HL-60/S4 treated with retinoic acid at 250 ng/mL for 4 days and 3 days (cell line): ENCODE data around the gene S100A9.
"Not testable (repeated sequence)": the region's sequence is repeated elsewhere in the genome, so short reads cannot be mapped to it uniquely, and the experiment has no call there.

Experiments used
- in situ Hi-C: fragments of 300-500 bp; cut with MboI; formaldehyde crosslinking; loops from 2 replicates; pipeline ENCODE4 v1.7.0; 2022; ENCODE audit warnings: low sequenced_read_pairs

S100A9 gene

DNA sequence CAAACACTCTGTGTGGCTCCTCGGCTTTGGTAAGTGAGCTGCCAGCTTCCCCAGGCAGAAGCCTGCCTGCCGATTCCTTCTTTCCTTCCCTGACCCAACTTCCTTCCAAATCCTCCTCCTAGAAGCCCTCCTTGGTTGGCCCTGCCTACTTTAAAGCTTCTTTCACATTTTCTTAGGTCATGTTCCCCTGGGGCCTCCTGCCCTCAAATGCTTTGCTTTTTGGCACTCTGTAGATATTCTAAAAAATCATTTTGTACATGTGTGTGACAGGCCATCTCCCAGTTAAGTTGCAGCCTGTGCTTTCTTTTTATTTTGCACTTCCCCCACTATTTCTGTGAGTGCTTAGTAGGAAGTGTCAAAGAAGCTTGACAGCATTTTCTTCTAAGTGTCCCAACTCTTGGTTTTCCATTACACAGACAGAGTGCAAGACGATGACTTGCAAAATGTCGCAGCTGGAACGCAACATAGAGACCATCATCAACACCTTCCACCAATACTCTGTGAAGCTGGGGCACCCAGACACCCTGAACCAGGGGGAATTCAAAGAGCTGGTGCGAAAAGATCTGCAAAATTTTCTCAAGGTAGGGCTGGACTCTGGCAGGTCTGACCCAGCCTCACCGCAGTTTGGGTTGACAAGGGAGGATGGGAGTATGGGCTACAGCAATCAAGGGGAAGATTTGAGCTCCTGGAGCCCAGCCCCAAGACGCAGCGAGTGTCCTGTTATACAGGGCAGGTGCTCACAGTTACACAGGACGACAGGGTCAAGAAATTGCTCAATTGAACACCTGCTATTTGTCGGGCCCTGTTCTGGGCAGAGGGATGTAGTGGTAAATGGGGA, at the start of gene S100A9:
Gene S100A9 (plus strand): TSS at position 2 of the 838 bp plus-strand sequence. CDS start 430 bp downstream, at position 432.
- in situ Hi-C loops, result loop anchor here (25.0 kb wide), 1 partner anchor 629 kb away; the partner anchor contains the start of genes JTB, RAB13 and RPS27

DNA sequence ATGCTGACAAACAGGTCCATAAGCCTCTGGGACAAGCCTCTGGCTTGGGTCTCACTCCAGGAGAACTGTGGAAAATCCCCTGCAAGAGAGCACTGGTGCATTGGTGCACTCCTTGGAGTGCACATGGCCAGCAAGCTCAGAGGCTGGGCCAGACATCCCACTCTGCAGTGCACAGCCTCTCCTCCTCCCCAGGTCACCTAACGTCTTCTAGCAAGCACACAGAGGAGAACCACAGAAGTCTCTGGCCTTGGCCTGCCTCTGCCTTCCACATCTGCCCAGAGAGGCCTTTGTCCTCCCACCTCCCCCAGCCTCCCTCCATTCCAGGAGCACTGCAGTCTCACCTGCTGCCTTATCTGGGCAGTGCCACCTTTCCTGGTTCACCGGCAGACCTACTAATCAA, 49.1 kb upstream of the S100A9 start:
- in situ Hi-C loops, result no loop called here

DNA sequence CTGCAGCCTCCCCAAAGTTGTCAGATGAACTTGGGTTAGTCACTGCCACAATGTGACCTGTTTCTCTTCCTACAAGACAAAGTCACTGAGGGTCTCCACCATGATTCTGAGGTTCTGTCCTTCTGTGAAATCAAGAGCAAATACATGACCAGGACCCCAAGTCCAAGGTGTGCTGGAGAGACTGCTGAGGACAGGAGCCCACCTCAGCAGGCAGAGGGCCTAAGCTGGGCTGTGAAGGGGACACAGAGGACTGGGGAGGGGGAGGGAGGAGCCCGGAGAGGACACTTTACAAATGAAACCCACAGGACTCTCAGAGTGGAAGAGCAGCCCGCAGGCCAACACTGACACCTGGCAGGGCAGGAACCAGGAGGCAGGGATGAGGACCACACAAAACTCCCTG, 48.2 kb upstream of the S100A9 start:
- in situ Hi-C loops, result no loop called here

DNA sequence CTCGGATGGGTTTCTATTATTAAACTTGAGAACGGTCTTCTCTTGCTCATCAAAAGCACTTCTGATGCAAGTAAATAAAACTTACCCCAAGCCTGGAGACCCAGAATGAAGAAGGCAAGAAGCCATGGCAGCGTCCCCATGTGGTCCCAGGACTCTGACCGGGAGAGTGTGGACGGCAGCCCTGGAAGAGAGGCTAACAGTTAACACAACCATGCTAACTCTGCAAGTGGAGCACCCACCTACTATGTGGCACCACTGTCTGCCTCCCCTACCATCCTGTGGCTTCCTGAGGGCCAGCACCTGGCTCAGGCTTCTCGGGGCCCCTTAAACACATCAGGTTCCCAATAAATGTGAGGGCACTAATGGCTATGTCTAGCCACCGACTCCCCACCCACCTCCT, 47.1 kb upstream of the S100A9 start:
- in situ Hi-C loops, result no loop called here

DNA sequence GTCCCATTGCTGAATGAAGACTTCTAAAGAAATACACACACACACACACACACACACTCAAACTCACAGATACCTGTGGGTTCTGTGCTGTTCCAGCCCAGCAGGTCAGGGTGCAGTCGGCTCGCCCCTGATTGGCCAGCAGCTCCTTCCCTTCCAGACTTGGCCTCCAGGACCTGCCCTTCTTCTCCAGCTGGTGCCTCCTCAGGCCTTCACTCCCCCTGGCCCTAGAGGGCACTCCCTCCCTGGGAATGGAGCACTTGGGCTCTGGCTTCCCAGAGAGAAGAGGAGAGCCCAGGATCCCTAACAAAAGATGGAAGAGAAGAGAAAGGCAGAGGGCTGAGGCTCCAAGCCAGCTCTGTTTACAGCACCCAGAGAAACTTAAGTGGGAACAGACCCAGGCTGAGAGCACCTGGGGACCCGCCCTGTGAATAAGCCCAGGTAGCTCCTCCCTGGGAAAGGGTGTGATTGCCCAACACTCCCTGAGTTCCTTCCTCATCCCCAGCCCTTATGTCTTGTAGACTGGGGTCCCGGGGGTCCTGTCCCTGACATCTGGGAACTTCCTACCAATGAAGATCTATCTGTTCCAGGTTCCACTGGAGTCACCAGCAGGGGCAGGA, 45.0 kb upstream of the S100A9 start, which contains the start of gene PGLYRP3:
Gene PGLYRP3 (minus strand): TSS at position 383 of the 617 bp plus-strand sequence. CDS start 2,287 bp downstream, outside the sequence.
- in situ Hi-C loops, result no loop called here

DNA sequence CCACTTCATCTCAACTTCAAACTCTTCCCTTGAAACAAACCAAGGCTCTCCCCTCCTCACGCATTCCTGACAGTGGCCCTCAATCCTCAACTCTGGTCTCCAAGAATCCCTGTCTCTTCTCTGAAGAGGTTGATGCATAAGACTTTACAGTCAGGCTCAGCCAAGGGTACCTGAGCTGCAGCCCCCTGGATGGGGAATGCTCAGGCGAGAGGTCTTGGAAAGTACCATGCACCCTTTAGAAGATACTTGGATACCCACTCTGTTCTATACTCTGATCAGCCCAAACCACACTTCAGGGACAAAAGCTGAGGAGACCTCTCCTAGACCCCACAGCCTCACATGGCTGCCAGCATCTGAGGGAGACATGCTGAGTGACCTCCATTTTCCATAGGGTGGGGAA, 44.4 kb upstream of the S100A9 start:
- in situ Hi-C loops, result no loop called here

DNA sequence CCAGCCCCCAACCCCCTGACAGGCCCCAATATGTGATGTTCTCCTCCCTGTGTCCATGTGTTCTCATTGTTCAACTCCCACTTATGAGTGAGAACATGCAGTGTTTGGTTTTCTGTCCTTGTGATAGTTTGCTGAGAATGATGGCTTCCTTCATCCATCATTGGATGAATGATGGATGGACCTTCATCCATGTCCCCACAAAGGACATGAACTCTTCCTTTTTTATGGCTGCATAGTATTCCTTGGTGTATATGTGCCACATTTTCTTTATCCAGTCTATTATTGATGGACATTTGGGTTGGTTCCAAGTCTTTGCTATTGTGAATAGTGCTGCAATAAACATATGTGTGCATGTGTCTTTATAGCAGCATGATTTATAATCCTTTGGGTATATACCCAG, 43.3 kb upstream of the S100A9 start:
- in situ Hi-C loops, result not testable (repeated sequence)

DNA sequence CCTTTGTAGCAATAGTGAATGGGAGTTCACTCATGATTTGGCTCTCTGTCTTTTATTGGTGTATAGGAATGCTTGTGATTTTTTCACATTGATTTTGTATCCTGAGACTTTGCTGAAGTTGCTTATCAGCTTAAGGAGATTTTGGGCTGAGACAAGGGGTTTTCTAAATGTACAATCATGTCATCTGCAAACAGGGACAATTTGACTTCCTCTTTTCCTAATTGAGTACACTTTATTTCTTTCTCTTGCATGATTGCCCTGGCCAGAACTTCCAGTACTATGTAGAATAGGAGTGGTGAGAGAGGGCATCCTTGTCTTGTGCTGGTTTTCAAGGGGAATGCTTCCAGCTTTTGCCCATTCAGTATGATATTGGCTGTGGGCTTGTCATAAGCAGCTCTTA, 41.6 kb upstream of the S100A9 start:
- in situ Hi-C loops, result not testable (repeated sequence)

DNA sequence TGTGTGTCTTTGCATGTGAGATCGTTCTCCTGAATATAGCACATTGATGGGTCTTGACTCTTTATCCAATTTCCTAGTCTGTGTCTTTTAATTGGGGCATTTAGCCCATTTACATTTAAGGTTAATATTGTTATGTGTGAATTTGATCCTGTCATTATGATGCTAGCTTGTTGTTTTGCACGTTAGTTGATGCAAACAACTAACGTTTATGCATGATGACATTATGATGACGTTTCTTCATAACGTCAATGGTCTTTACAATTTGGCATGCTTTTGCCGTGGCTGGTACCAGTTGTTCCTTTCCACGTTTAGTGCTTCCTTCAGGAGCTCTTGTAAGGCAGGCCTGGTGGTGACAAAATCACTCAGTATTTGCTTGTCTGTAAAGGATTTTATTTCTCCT, 39.5 kb upstream of the S100A9 start:
- in situ Hi-C loops, result not testable (repeated sequence)

DNA sequence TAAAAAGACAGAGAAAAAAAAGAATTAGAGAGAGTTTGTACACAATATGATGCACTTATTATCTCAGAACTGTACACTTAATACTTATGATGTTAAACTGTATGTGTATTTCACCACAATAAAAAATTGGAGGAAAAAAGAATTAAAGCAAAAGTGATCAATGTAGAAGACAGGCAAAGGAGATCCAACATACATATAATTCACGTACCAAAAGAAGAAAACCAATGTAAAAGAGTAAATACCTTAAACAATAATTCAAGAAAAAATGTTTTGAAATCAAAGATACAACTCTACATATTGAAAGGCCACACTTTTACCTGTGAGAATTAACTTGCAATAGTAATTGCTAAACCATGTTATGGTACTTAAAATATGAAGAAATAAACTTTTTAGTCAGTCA, 35.1 kb upstream of the S100A9 start:
- in situ Hi-C loops, result no loop called here

DNA sequence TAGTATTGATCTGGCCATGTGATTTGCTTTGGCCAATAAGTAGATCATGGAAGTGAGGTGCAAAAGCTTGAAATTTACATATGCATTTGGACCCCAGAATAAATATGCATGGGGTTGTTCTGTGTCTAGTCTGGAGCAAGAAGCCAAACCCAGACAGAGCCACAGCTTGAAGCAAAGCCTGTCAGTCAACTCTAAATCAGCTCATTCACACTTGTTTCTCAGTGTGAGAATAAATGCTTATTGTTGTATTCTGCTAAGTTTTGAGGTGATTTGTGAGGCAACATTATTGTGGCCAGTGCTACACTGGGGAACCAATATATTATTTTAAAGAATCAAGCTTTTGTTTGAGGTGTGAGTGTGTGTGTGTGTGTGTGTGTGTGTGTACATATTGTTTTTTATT, 32.7 kb upstream of the S100A9 start:
- in situ Hi-C loops, result no loop called here

DNA sequence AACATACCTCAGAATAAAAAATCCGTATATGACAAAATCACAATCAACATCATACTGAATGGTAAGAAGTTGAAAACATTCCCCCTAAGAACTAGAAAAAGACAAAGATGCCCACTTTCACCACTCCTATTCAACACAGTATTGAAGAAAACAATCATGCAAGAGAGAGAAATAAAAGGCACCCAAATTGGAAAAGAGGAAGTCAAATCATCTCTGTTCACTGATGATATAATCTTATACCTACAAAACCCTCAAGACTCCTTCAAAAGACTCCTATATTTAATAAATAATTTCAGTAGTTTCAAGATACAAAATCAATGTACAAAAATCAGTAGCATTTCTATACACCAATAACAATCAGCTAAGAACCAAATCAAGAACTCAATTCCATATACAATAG, 23.8 kb upstream of the S100A9 start:
- in situ Hi-C loops, result no loop called here

DNA sequence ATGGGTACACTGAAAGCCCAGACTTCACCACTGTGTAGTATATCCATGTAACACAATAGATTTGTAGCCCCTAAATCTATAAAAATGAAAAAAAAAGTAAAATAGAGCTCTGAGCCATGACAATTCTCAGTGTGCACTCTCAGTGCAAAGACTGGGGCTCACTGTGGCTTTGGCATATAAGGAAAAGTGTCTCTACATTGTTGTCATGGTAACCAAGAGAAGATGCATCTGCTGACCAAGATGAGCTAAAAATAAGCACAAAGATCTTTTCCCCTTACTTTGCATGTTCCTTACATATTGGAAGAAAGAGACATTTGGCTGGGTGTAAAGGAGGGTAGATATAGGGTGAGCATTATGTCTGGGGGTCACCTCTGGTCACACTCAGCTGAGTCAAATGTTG, 21.0 kb upstream of the S100A9 start:
- in situ Hi-C loops, result no loop called here

DNA sequence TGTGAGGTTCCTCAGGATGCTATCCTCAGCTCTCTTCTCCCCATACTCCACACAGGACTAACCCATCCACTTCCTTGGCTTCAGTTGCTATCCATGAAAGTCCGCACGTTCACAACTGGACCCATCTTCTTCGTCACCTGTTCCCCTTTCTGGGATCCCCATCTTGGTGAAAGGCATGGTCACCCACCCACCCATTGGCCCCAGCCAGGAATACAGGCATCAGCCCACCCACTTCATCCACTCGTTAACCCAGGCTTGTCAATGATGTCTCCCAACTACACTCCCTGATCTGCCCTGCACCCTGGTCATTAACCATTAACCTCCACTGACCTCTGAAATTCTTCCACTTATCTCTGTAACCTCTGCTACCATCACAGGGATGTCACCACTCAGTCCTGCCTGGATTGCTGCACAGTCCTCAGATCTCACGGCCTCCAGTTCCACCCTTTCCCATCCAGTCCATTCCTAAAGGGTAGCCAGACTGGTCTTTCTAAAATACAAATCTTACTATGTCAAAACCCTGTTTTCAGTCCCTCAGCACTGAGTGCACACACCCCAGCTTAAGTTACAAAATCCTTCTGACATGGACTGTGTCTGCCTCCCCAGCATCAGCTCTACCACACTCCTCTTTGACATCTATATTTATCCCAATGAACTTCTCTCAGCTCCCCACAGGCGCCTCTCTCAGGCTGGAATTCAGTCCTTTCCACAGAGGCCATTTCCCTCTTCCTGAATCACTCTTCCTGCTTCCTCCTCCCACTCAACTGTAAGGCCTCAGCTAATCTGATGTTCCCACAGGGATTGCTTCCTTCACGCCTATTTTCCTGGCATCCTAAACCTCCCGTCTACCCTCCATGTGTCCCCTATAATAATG, 19.4 kb upstream of the S100A9 start:
- in situ Hi-C loops, result no loop called here

DNA sequence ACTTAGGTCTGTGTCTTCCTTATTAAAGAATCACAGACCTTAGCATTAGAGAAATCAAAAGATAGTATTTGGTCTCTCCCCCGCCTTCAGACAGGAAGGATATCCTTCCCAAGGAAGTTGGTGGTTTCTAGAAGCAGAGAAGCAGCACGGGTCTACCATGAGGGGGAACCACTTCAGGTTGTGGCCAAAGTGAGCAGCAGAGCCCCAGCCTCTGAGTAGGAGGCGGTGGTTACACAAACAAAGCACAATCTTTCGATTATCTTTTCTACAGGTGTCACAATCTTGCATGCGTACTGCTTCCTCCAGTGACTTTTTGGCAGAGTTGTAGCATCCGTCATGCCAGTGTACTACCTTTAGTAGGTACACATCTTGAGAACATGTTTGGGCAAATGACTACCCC, 17.9 kb upstream of the S100A9 start:
- in situ Hi-C loops, result no loop called here

DNA sequence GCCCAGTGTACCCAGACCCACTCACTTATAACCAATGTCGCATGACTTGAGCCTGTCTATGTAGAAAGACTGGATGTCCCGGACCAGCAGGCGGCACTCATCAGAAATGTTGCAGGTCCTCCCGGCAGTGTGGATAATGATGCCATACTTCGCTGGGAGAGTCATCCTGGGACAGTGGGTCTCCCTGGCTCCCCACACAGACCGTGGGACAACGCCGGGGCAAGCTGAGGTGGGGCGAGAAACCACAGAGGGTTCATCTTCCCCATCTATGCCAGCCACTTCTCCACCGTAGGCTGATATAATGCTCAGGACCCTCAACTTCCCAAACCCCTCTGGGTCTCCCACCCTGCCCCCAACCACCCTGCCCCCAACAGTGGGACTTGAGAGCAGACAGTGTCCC, 17.3 kb upstream of the S100A9 start:
- in situ Hi-C loops, result no loop called here

DNA sequence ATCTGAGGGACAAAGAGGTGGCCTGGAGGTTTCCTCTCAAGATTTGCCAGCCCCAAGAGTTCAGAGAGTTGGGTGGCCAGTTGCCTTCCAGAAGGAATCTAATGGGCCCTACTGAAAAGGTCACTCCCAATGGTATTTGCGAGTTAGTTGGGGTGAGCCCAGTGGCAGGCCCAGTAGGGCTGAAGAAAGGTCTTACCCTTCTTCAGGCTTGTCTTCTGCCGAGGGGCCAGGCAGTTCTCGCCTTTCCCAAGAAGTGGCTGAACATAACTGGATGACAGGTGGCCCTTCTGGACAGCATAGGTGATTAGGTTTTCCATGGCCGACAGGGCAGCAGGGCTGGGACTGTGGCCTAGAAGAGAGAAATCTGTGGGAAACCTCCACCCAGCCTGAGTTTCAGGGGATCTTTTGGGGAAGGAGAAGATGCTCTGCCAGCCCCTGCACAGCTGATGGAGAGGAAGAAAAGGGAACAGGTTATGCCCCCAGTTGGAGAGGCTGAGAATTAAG, 16.2 kb upstream of the S100A9 start:
- in situ Hi-C loops, result no loop called here

DNA sequence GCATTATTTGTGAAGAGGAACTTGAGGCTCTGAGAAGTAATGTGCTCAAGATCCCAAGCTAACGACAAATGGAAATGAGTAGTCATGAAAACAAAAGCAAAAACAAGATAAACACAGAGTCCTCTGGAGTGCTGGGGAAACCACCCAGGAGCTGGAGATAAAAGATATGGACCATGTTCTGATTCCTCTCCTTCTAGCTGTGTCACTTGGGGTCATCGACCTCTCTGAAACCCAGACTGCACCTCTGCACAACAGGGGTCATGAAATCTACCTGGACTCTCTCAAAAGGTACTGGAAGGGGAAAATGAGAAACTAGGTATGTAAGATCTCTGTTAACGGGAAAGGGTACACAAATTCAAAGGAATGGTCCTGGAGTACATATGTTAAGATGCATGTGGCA, 15.5 kb upstream of the S100A9 start:
- in situ Hi-C loops, result no loop called here

DNA sequence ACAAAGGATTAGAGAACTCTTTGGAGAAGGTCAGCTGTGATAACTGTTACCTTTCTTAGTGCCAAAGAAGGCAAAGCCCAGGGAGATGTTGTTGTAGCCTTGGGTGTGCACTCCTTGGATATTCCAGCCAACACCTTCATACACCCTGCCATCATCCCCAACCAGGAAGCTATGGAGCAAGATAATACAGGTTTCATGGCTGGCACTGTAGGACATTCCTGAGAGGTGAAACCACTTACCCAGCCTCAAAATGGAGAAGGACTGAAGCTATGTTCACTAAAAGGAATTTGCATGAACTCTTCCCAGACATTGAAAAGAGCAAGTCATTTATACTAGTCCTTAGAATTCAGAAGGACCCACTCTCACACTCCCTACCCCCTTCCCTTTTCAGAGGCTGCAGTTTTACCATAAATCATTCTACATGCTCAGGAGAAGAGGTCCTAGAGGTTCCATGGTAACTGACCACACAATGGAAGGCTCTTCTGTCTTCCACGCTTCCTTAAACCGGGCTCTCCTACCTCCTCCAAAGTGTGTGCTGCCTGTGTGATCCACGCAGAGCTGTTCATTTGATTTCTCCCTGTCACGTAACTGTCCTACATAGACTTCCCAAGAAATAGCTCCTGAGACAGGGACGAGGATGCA, 14.5 kb upstream of the S100A9 start:
- in situ Hi-C loops, result no loop called here

DNA sequence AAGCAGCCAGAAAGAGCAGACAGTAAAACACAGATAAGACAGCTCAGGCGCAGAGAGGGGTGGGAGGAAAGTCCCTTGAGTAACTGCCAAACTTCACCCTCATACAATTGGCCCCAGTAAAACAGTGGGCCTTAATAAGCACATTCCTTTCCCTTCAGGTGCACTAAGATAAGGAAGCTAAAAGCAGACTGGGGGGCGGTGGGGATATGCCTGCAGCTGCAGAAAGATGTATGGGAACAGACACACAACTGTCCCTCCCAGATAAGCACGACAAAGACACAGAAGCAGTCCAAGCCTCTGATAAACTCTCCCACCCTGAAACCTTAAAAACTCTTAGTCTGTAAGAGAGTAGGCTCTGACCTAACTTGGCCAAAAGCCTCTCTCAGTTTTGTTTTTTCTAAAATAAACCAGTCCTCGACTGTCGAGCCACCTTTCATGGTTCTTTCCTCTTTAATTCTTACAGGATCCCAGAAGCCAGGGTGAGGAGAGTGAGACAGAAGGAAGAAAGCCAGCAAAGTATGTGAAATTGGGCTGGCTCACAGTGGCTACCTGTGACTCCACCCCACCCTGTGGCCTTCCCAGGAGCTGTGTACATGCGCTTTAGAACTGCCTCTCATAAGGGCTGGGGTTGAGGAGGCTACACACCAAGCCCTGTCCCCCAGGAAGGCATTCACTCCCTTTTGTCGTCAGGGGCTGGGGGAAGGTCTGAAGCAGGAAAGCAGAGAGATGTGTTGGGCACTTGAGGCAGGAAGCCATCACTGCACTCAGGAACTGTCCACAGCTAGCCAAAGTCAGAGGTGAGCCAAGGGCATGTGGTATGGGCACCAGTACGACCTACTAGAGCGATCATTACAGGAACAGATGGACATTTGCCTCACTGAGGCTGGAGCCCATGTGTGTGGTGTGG, 13.6 kb upstream of the S100A9 start:
- in situ Hi-C loops, result no loop called here
